GM19452 (cell line): ENCODE measurements around the gene NEMP1.
A peak's percentile ranks its signal among the peaks of the same experiment; 100 is the strongest.
"Not testable (repeated sequence)": the region's sequence is repeated elsewhere in the genome, so short reads cannot be mapped to it uniquely, and the experiment has no call there.

ENCODE experiments used
- ATAC-seq: cut with Tn5 transposase; IDR thresholded peaks from one replicate; pipeline ENCODE4 v1.9.1; 2021; ENCODE audit not compliant: unreplicated experiment

Gene NEMP1

DNA sequence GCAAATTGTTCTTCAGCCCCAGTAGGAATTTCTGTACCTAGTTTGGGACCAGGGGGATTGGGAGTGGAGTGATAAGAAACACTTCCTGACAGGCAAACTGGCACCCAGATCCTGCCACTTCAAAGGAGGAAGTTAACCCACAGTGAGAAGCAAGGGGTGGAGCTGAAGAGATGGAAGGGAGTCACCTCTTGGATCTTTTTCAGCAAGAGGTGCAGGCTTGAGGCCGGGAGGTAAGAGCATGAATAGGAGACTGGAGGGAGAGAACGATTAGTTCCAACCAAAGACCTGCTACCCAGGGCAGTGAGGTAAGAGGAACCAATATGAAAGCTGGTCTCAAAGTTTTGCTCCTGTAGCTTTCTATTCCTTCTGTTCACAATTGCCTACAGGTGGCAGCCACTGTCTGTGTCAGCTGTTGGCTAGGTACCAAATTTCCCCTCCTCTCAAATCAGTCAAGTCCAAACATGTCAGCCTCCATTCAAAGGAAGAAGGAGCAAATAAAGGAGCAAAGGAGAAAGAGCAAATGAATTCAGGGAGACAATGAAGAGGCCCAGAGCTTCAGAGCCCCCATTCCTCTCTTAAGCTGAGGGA, 47.4 kb downstream of the NEMP1 start:
- no peak for ATAC-seq

DNA sequence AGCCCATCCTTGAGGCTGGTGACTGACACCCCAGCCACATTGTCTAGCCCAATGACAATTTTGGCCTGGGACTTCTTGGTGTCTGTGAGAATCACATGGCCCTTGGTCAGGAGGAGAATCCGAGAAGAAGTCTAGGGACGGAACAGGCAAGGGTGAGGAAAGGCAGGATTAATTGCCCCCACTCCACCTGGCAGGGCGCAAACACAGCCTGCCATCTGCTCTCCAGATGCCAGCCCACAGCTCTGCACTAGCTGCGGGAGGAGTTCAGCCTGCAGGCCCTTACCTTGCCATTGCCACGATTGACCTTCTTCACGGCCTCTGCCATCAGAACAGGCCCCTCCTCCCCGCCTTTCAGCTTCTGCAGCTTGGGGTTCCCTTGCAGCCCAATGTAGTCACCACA, 49.1 kb downstream of the NEMP1 start:
- ATAC-seq, result no peak

DNA sequence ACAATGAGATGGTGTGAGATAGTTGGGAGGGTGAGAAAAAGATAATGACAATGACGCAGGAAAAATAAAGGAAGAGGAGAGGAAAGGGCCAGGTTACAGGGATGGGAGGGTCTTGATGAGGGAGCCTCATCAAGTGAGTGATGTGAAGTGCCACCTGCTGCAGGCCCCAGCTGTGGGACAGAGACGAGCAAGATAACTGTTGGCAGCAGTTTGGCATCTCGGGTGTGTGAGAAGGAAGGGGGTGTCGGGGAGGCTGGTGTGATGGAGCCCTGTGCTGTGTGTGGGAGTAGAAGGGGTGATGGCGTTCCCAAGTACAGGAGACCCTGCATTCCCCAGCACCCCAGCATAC, 50.8 kb downstream of the NEMP1 start:
- ATAC-seq, result no peak

DNA sequence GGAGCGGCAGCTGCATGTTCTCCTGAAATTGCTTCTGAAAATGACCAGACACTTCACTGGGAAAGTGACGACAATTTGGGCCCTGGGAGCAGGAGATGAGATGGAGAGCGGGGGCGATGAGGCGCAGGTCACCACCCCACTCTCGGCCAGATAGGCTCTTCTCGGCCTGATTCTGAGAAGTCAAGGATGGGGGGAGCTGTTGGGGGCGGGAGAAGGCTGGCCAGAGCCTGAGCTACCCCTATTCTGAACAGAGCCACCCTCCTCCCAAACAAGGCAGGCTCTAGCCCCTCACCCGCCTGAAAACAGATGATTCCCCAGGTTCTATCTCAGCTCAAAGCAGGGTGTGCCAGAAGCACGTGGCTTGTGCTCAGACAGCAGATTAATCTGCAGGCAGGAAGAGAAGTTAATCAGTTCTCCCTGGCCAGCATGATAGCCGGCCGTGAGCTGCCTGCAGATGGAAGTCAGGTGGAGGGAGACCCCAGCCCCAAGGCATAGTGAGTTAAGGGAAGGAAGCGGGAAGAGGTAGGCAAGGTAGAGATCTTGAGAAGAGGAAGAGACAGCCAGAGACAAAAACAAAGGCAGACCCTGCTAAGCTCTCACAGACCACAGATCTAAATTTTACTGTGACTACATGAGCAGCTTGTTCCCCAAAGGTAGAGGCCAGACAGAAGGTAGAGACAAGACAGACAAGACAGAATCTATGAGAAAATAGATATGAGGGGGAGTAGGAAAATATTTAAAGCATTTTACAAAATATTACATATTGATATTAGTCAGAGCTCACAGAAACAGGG, 51.4 kb downstream of the NEMP1 start:
- ATAC-seq, result no peak

DNA sequence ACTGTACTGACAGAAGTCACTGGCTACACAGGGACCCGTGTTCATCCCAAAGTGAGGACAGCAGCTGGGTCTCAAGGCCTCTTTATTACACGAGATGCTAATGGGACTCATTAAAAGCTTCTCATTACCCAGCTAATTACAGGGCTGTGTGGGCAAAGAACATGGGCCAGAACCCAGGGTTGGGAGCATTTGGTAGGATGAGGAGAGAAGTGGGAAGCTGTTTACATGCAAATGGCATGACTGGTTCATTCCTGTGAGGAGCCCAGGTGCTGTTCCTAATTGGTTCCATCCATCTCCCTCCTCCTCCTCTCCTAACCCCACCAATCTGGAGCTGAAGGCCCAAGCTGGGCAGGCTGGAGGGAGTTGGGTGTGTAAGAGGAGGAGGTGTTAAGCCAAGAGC, 53.4 kb downstream of the NEMP1 start:
- ATAC-seq, result no peak

DNA sequence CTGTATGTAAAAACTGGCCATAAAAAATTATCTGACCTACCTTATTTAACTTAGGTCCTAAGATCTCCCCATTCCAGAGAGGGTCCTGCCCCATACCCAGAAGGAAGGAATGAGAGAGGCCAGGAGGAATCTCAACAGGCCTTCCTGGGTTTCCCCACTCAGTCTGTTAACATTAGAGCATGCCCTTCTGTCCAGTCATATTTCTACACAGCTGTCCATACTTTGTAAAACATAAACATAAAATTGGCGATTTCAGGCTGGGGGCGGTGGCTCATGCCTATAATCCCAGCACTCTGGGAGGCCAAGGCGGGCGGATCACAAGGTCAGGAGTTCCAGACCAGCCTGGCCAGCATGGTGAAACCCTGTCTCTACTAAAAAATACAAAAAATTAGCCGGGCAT, 56.3 kb downstream of the NEMP1 start:
- ATAC-seq, result not testable (repeated sequence)

DNA sequence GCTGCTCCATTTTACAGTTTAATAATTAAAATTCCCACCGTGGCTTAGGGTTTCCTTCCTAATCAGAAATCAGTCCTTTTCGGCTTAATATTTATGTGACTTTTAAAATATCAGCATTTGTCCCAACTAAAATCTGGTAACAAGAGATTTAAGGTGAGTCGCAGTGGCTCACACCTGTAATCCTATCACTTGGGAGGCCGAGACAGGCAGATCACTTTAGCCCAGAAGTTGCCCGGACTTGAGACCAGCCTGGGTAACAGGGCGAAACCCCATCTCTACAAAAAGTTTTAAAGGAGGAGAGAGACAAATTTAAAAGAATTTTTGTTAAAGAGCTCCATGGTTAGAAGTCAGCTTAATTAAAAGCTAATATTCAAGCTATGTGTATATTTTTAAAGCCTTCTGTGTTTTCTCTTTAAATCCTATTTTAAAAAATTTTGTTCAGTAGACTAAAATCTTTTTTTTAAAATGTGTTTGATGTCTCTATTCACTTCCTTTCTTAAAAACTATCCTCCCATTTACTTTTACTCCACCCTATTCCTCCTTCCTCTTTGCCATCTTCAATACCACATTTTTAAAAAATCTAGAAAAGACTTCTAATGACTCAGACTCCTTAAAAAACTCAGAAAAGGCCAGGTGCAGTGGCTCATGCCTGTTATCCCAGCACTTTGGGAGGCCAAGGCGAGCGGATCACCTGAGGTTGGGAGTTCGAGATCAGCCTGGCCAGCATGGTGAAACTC, 58.4 kb downstream of the NEMP1 start:
- no peak for ATAC-seq

DNA sequence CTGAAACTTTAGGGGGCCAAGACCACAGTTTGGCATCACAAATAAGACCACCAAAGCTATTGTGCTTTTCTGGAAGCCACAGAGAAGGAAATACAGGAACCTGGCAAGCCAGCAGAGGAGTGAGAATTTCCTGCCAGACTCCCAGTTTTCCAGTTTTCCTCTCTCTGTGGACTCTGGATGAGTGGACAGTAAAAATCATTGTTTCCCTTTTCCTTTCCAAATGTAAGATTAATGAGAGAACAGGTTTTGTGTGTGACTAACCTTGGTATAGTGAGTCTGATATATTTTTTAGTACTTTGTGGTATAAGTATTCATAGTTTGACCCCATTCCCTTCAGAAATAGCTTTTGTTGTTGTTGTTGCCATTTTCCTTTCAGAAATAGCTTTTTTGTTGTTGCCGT, 59.7 kb downstream of the NEMP1 start:
- no peak for ATAC-seq

DNA sequence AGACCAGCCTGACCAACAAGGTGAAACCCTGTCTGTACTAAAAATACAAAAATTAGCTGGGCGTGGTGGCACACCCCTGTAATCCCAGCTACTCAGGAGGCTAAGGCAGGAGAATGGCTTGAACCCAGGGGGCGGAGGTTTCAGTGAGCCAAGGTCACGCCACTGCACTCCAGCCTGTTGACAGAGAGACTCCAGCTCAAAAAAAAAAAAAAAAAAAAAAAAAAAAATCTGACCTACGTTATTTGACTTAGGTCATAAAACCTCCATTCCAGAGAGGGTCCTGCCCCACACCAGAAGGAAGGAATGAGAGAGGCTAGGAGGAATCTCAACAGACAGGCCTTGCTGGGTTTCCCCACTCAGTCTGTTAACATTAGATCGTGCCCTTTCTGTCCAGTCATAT, 60.2 kb downstream of the NEMP1 start:
- ATAC-seq, result not testable (repeated sequence)

DNA sequence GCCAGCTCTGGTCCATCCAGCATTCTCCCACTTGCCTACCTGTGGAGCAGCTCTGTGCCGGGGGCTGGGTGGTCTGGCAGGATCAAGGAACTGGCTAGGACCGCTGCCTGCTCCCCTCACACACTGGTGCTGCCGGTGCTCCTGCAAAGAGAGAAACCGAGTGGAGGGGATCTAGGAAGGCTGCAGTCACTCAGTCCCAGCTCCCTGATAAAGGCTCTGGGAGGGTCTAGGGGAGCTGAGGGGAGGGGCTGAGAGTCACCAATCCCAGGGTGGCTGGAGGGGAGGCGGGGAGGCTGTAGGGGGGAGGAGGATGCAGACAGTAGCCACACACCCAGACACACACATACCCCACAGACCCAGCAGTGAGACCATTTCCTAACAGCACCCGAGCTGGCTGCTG, 62.2 kb downstream of the NEMP1 start, which contains the start of gene TAC3:
TSS of gene TAC3 (minus strand) at position 182 of the 400 bp plus-strand sequence. CDS start 732 bp downstream, outside the sequence.
- no peak for ATAC-seq

DNA sequence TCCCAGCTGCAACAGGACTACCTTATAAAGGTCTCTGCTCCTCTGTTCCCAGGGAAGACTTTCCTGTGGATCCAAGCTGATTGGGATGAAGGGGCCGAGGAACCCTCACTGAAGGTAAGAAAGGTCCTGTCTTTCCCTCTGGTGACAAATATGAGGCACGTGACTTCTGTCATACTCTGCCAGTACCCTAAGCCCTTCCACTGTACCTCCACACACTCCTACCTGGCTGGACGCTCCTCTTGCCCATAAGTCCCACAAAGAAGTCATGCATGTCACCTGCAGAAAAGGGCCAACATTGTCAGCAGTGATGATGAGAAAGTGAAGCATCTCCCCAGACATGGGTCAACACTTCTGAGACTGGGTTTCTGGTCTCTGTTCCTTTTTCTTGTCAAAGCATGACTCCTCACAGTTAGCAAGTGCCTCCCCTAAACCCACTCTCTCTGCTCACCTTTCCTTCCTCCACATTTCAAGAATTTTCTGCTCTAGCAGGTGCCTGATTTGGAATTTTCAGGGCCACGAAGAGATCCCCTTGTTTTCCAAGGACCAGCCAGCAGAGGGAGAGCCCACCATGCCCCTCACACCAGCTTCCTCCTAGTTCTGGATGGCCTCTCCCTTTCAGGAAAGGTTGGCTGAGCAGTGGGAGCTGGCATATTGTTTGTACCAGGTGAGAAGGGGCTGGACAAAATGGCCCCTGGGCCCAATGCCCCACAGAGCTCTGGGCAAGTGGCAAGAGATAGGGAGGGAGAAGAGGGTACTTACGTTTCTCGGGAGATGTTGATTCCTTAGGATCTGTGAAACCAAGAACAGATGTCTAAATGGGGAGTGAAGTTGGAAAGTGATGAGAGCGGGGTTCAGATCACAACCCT, 65.8 kb downstream of the NEMP1 start:
- peak; percentile 80 for ATAC-seq

DNA sequence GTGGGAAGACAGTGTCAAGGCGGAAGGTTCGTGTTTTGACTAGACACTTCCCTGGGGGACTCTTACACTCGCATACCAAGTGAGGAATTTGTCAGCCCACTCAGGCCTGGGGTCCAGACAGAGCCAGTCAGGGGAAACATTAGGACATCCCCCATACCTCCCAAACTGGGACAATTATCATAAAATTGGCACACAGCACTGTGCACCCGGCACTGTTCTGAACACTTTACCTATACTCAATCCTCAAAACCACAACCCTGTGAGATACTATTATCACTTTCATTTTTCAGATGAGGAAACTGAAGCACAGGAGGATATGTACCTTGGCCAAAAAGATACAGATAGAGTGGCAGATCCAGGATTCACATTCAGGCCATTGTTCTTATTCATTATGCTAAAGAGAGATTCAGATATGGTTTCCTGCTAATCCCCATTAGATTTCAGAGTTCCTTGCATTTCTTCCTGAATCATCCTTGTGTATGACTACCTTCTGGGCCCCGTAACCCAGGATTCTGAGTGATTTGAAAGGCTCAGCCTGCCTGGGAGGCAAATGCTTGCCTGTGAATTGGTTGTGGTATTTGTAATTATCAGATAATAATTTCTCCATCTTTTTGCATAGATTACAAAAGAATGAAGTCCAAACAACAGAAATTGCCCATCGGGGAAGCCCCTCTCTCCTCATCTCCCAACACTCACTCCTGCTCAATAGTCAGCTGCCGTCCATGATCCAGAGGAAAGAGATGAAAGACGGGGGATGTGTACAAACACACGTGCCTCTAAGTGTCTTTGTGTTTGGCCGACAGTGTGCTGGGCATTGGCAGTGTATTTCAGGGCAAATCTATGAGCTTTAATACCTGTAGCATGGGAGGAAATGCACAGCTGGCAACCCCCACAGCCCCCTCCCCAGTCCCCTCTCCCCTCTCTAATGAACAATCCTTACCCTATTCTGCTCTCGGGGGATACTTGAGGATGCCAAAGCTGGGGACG, 66.9 kb downstream of the NEMP1 start:
- ATAC-seq, result no peak

DNA sequence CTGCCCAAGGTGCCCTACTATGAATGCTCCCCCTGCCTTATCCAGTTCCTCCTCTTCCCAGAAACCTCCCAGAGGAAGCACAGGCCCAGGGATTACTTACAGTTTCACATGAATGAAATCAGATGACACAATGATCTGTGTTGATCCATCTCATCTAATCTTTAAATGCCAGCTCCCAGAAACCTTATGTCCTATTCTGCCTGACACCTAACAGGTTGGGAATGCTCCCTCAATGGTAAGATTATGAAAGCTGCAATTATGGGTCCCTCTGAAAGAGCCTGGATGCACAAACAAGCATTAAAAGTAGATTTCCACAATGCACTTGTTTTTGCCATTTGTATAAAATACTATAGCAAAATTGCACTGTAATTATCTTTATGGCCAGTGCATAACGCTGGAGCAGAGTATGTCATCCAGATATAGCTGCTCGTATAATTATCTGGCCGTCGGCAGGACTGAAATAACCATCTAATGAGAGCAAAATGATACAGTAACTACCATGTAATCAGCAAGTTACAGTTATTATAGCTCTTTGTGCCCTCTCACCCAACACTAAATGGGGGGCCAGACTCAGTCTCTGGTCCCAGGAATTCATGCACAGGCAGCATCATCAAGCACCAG, 67.9 kb downstream of the NEMP1 start:
- ATAC-seq, result no peak

DNA sequence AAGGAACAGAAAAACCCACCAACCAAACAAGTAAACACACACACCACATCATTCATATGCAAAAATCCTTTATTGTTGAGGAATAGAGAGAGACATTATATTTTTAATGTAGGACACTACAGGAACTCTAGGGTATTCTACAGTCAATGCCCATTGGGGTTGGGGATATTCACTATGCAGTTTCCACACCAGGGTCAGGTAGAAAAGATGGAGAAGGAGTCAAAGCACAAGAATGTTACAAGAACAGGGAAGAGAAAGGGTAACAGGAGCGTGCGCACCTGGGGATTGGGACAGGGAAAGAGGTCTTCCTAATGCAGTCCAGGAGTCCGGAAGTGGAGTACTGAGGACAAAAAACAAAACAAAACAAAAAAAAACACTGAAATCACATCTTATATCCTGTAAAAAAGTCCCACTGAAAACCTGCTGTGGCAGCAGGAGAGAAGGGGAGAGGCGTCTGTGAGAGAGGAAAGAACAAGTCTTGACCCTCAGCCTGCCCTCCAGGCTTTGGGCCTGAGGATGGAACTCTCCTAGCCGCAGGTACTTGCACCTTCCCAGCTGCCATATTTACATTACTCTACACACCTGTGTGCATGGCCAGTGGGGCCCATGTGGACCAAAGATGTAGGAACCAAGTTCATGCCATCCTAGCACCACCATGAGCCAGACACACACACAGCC, 68.5 kb downstream of the NEMP1 start:
- ATAC-seq, result no peak

DNA sequence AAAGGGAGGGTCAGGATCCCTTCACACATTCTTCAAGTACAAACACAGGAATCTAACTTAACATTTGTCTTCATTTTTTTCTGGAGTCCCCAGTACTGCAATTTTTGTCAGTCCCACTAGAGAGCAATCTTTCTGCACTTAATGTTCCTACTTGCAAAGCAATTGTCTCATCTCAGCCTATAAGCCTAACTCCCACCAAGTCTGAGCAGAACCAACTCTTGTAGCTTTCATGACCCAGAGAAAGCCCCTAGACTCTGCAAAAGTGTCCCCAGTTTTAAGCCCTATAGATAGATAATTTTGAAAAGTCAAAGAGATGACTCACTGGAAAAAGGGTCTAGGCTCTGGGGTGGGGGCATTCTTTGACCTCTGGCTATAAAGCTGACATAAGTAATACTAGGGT, 70.4 kb downstream of the NEMP1 start:
- no peak for ATAC-seq

DNA sequence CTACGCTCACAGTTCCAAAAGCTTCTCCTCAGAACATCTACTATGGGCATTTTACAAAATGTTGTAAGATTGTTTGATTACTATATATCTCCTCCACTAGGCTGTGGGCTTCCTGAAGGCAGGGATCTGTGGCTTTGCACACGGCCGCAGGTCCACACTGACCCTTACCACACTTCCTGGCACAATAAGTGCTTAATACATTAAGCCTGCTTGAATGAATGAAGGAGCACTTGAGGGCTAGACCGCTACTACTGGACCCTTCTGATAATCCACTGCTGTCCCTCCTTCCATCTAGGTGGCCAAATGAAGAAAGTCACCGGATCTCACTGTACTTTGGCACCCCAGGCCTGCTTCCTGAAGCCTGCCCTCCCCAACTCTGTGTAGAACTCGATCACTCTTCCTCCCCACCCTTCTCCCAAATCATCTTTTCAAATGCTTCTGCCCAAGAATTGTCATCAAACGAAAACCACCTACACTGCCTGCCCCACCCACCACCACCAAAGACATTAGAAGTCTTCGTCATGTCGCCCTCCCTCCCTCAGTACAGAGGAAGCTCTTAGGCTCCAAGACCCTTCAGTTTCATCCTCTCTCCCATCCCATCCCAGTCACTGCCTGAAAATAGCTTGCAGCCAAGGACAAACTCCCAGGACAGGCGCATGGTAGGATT, 71.6 kb downstream of the NEMP1 start:
- peak; percentile 6 for ATAC-seq

DNA sequence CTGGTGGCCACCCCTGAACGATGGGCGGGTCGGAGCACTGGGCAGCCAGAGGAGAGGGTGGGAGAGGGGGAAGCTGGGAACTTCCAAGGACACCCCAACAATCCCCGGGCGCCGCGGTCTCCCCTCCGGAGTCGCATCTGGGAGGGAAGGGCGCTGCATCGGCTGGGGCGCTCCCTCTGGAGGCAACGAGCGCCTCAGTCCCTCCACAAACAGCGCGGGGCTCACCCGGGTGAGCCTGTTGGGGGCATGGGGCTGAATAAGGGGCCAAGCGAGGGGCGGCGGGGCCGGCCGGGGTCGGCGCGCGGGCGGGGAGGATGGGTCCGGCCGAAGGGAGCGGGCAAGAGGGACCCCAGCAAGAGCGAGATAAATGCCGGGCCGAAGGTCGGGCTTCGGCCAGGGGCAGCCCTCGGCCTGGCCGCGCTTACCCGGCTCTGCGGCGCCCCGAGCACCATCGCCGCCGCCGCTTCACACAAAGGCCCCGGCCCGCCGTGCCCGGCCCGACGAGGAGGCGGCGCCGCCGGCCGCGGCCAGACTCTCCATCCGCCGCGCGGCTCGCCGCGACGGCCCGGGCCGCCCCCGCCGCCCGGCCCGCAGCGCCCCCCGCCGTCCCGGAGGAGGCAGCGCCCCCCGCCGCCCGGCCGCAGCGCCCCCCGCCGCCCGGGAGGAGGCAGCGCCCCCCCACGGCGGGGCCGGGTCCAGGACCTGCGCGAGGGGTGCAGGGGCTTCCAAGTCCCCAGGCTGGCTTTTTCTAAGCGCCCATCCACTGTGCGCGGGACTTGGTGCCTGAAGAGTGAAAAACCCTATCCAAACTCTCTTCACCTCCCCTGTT, 72.4 kb downstream of the NEMP1 start, which contains the start of gene ZBTB39:
TSS of gene ZBTB39 (minus strand) at position 567 of the 829 bp plus-strand sequence. CDS start 1,629 bp downstream, outside the sequence.
- ATAC-seq, result peak; percentile 64
